Ramos (cell line): Measurements from ENCODE around the gene BCL2L2.

Experiments
- in situ Hi-C: fragments of 300-500 bp; cut with MboI; formaldehyde crosslinking; loops from one replicate; pipeline ENCODE4 v1.14.3; 2022; ENCODE audit warnings: low sequenced_read_pairs; ENCODE audit not compliant: unreplicated experiment

Gene BCL2L2

DNA sequence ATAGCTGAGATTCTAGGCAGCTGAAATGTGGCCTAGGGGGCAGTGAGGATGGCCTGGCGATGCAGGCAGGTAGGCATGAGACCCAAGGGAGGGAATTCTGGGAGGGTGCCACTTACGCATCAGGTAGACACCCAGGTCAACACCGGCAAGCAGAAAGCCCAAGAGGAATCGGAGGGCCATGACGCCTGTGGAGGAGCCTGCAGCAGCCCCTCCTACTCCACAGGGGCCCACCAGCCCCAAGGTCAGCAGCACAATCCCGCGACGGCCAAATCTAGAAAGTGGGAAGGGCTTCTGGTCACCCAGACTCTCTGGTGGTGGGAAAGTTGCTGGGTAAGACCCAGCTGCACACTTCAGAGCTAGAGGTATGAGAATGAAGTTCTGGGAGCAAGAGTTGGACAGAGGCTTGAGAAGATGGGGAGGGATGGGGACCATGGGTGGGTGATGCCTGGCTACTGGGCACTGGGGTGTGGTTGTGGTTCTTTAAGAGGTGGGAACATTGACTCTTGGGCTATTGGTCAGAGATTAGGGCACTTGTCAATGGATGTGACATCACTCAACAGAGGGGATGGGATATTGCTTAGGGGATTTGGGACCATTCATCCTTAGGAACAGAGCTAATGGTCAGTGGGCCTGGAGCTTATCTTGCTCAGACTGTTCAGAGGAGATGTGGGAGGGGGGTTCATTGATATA lies 42.7 kb downstream of the BCL2L2 start:
- in situ Hi-C loops: no loop called here

DNA sequence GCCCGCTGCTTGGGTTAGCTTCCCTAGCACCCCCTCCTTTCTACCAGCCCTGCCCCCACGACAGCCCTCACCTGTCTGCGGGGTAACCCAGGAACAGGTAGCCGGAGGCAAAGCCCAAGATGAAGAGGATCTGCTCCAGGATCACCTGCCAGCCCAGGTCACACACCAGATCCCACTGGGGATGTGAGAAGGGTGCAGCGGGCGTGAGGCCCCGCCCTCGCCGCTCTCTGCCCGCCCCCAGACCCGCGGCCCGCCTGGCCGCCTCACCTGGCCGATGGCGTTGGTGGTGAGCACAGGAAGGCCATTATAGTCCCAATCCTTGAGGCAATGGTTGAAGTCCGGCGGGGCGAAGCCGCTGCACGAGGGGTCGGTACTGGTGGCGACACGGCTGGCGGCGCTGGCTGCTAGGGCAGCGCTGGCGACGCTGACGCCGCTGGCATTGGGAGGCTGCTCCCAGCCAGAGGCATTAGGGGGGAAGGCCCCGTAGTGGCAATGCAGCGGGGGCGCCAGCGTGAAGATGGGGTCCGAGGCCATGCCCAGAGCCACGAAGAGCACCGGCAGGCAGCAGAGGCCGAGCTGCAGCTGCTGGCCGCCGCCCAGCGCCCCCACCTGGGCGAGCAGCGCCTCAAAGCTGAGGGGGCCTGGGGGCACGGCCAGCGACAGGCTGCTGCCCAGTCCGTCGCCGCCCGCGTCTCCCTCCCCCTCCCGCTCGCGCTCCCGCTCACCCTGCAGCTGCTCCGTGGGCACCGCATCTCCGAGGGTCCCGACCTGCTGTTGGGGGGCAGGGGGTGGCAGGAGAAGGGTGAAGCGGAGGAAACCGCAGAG lies 45.3 kb downstream of the BCL2L2 start:
- in situ Hi-C loops: no loop called here

DNA sequence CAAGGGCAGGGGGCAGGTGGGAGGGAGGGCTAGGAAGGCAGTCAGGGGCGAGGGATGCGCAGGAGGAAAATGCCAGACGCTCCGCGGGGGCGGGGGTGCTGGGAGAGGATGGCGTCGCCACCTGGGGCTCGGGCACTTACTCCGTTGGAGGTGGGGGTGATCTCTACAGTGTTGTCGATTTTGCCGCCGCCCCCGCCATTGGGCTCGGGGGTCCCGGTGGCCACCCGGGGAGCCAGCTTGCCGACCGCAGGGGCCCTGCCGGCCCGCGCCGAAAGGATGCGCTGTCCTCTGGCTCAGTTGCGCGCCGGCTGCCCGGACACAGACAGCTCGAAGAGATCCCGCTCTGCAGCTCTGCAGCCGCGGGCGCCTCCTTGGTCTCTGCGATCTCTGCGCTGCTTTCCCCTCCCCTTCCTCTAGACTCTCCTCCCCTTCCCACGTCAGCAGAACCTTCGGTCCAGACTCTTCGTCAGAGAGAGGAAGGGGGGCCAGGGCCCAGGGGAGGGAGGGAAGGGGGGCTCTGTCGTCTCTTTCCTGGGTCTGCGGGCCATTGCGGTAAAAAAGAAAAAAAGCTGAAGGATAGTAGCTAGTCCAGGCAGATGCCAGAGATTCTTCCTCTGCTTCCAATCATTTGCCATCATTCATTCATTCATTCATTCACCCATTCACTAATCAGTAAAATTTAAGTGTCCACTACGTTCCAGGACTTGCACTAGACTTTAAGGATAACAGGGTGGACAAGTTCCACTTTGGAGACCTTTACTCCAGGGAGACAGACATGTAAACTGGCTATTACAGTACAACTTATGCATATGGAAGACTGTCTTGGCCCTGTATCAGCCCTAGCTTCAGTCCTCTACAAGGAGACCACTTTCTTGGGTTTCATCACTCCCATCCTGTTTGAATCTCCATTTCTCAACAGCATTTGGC lies 46.1 kb downstream of the BCL2L2 start, which contains the start of gene SLC22A17:
SLC22A17 (minus strand) TSS at position 382 of the 927 bp plus-strand sequence.
- in situ Hi-C loops: no loop called here

DNA sequence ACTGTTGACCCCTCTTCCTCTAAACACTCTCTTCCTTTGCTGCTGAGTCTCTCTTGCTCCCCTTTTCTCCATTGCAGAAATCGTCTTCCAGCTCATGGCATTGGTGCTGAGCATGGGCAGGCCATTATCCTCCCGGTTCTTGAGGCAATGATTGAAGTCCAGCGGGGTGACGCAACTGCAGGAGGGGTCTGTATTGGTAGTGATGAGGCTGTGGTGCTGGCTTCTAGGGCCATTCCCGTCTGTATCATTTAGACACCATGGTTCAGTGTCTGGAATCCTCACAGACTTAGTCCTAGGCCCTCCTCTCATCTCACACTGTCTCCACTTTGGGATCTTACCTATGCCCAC lies 46.8 kb downstream of the BCL2L2 start:
- in situ Hi-C loops: no loop called here

DNA sequence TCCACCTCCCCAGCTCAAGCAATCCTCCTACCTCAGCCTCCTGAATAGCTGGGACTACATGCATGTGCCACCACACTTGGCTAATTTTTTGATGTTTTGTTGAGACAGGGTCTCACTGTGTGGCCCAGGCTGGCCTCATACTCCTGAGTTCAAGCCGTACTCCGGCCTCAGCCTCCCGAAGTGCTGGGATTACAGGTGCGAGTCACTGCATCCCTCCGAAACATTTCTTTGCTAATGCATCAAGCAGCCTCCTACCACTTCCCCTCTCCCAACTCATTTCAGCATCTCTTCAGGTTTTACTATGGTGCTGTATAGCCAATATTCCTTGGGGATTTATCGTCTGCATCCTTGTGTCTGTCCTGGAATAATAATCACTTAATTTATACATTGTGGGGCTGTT lies 48.4 kb downstream of the BCL2L2 start:
- in situ Hi-C loops: no loop called here

DNA sequence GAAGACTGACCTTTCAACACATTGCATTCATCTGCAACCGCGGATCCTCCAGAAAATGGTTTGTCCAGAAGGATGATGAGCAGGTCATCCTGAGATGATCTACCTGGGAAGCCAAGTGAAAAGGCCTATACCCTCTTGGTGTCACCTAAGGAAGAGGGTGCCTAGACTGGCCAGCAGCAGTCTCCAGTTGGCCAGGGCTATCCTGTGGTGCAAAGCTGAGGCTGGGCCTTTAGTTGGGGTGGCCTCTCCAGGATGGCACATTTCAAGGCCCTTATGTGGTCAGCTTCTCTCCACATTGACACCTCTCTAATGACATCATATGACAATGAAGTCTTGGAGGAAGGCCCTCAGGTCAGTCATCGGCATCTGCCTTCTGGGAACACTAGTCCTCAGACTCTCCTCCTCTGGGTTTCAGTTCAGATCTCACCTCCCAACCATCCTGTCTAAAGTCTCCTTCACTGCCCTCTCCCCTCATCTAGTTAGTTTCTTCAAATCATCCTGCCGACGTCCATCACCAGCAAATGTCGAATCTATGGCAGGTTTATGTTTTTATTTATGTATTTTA lies 49.3 kb downstream of the BCL2L2 start:
- in situ Hi-C loops: no loop called here

DNA sequence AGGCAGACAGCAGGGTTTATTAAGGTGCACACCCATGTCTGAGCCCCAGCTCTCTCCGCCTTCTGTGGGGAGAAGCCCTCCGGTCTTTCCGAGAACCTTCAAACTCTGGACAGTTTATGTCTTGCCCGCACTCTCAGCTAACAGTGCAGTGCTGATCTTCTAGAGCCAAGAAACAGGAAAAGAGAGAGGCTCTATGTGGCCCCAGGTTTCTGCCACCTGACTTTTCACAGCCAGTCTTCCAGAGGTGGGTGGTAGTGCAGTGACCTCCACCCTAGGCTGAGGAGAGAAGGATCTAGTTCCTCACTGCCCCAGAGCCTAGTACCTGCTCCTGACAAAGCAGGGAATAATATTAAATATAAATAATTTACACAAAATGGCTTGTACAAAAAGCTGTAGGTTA lies 50.0 kb downstream of the BCL2L2 start:
- in situ Hi-C loops: no loop called here

DNA sequence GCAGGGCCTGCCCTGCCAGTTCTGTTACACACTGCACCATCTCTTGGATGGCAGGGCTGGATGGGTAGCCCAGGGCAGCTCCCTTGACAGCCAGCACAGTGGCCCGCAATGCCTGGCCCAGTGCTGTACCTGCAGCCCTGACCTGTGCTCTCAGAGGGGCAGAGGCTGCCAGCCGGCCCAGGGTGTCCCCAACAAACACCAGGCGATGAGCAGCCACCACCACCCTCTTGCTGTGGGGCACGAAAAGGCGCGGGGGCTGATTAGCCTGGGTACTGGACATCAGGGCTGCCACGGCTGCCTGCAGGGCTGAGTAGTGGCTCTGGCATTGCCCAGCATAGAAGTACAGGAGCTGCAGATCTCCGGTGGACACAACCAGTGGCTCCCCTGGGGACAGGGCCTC lies 50.6 kb downstream of the BCL2L2 start:
- in situ Hi-C loops: no loop called here

DNA sequence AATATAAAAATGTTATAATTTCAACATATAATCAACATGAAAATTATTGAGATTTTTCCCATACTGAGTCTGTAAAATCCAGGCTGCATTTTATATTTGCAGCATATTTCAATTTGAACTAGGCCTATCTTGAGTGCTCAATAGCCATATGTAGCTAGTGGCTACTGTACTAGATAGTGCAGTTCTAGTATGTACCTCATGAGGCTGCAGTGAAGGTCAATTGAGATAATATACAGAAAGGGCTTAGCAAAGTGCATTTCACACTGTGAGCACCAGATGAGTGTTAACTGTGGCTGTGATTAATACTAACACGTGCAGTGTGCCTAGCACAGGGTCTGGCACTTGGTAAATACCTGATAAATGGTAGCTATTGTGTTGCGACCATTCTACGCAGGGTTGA lies 51.4 kb downstream of the BCL2L2 start:
- in situ Hi-C loops: no loop called here

DNA sequence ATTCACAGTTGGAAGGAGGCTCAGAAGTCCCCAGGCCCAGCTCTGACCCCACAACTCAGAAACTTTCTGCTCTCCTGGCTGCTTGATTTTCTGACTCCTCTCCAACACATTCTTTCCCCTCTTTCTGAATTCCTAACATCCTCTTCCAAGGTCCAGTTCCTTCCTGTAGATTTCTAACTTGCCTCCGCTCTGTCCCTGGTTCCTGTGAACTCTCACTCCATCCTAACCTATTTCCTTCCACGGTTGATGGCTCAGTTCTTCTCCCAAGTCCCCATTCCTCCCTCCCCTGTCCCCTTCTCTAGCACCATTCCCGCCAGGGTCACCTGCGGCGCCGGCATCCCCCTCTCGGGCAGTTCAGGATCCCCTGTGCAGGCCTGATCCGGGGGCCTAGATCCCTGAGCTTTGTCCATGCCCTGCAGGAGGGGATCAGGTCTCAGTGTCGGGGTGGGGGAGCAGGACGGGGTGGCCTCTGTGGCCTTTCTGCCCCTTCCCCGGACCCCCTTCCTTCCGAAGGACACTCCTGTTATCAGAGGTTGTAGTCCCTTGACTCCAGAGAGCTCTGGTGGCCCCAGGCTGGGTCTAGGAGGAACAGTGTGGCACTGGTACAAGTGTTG lies 52.0 kb downstream of the BCL2L2 start:
- in situ Hi-C loops: no loop called here

DNA sequence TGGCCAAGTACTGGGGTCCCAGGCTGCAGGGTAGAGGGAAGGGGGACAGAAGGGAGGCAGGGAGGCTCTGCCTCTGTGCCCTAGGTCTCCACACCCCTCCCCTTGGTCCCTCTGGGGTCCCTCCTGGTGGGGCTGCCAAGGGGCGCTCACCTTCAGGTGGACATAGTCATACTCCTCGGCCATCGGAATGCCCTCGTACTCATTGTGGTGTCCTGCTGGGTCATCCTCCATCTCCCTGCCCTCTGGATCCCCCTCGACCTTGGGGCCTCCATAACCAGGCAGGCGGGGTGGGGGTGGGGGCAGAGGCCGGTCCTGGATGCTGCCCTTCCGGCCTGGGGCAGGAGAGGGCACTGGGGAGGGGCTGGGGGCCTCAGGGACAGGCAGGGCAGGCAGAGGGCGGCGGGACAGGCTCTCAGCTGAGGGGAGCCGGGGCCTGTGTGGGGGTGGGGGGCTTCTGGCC lies 52.6 kb downstream of the BCL2L2 start:
- in situ Hi-C loops: no loop called here

DNA sequence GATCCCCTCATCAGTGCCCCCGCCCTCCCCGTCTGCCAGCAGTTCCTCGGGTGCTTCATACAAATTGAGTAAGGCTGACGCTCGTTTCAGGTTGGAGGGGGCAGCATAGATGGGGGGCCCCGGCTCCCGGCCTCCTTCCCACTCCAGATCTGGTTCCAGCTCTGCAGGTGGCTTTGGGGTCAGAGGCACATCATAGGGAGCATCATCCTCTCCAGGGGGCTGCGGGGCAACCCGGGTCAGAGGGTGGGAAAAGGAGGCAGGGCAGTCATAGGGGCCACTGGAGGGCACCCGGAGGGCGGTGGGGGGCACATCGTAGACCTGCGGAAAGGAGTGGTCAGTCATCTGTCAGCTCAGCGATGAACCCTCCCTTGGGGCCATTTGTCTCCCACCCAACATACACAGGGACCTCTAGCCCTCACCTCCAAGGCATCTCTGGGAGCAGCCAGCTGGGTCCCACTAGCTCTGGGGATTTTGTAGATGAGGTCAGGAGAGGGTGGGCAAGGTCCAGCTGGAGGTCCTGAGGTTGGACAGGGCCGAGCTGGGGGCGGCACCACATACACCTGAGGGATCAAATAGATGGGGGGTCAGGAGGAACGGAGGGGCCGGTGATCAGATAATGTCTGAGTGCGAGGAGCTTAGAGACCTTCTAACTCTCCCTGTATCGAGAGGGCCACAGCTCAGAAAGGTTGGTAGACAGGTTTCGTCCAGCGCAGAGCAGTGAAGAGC lies 53.3 kb downstream of the BCL2L2 start:
- in situ Hi-C loops: no loop called here

DNA sequence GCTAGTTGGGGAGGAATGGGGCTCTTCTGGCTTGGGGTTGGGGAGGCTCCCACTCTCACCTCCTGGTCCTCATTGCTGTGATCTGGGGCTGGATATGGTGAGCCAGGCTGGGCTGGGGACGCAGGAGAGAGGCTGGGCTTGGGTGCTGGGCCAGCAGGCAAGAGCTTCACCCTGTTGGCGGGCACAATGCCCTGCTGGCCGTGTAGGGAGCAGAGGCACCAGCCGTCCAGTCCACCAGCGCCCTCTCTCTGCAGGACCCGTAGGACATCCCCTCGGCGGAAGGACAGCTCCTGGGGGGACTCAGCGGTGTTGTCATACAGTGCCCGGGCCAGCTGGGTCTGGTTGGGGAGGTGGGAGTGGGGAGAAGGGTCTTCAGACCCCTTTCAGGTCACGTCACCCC lies 53.9 kb downstream of the BCL2L2 start:
- in situ Hi-C loops: no loop called here

DNA sequence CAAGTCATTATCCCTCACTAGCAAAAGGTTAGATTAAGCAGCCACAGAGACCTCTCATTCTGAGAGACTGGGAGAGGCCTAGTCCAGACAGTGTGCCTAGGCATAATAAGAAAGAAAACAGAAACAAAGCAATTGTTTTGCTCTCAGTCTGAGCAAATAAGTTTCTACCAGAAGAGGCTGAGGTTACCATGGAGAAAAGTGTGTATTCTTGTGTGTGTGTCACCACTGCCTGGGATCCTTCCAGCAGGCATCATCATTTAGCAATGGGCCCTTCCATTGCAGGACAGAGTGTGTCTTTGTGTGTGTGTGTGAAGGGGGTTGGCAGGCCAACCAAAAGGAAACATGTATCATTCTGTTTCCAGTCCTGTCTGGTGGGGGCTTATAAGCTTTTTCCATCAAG lies 54.7 kb downstream of the BCL2L2 start:
- in situ Hi-C loops: no loop called here
